Fibroblast of mammary gland (primary cell): Measurements from ENCODE around the gene KCNC3.

Source experiments
- DNase-seq: peaks from one replicate; pipeline ENCODE4 v3.0.0-alpha.2; 2010; ENCODE audit warnings: low read depth
- H3K4me3 ChIP-seq: 2 replicates; pipeline ENCODE4 v1.5.1; 2011; ENCODE audit warnings: low read depth, mild to moderate bottlenecking, low read length, moderate library complexity; ENCODE audit not compliant: control insufficient read depth
- TF ChIP-seq, protein P1 (sequence below): conservative IDR thresholded peaks from 2 replicates; pipeline ENCODE4 v1.5.1; 2011; ENCODE audit warnings: low read depth, low read length, inconsistent platforms; ENCODE audit not compliant: control insufficient read depth, insufficient read depth

The KCNC3 gene

DNA sequence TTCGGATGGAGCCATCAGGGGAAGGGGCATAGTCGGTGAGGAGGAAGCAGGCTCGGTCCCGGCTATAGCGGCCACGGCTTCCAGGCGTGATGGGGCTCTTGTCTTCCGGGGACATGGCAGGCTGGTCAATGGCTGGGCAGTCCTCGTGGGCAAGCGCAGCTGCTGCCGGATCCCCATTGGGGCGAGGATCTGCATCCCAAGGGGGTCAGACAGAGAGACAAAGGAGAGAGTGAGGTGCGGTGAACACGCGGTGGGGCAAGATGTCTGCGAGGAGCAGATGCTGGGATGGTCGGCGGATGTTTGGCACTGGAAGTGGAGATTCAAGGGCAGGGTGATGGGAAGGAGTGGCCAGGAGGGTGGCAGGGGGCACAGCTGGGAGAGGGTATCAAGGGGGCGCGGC, 8.6 kb downstream of the KCNC3 start:
- TF ChIP-seq, protein P1, sequence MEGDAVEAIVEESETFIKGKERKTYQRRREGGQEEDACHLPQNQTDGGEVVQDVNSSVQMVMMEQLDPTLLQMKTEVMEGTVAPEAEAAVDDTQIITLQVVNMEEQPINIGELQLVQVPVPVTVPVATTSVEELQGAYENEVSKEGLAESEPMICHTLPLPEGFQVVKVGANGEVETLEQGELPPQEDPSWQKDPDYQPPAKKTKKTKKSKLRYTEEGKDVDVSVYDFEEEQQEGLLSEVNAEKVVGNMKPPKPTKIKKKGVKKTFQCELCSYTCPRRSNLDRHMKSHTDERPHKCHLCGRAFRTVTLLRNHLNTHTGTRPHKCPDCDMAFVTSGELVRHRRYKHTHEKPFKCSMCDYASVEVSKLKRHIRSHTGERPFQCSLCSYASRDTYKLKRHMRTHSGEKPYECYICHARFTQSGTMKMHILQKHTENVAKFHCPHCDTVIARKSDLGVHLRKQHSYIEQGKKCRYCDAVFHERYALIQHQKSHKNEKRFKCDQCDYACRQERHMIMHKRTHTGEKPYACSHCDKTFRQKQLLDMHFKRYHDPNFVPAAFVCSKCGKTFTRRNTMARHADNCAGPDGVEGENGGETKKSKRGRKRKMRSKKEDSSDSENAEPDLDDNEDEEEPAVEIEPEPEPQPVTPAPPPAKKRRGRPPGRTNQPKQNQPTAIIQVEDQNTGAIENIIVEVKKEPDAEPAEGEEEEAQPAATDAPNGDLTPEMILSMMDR, result no peak
- no peak overlapping the region for H3K4me3 ChIP-seq
- no peak for DNase-seq

DNA sequence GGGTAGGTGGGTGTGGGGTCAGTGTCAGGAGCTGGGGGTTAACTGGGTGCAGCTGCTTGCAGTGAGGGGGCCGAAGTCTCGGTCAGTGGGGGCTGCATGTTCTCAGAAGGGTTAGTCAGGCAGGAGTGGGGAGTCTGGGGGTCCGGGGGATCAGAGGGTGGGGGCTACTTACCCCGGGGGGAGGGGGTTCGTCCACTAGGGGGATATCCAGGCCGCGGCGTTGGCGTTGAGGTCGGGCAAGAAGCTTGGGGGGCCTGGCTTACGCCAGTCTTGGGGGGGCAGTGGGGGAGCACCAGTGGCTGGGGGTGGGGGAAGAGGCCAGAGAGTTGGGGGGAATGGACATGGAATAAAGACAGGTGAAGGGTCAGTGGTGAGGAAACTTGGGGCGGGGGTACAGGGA, 9.1 kb downstream of the KCNC3 start:
- DNase-seq, result no peak
- H3K4me3 ChIP-seq, result no peak overlapping the region
- TF ChIP-seq, protein P1, result no peak

DNA sequence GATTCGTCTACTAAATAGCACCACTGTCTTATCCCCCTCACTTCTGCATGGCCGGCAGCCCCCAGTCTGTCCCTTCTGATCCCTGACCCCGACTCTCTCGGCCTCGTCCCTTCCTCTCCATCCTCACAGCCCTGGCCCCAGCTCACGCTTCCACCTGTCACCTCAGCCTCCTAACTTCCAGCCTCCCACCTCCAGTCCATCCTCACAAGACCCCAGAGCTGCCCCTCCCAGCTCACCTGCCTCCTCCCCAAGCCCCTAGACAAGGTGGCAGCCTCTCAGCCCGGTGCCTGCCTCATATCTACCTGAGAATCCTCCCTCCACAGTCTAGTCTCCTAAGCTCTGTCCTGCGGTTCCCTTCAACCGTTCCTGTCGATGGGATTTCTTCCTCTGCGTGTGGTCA, 10.0 kb downstream of the KCNC3 start:
- H3K4me3 ChIP-seq, result no peak overlapping the region
- TF ChIP-seq, protein P1, result no peak
- no peak for DNase-seq

- TF ChIP-seq, protein P1, result no peak
Measured at GRCh38 chr19:50318438-50318837, 10.7 kb downstream of the KCNC3 start.

GRCh38 chr19:50317115-50317514, 12.1 kb downstream of the KCNC3 start:
- TF ChIP-seq, protein P1, result no peak
- H3K4me3 ChIP-seq, result no peak overlapping the region
- no peak for DNase-seq

More at GRCh38 chr19:50318438-50318837, 10.7 kb downstream of the KCNC3 start:
- H3K4me3 ChIP-seq, result no peak overlapping the region
- no peak for DNase-seq

- DNase-seq, result no peak
- H3K4me3 ChIP-seq, result no peak overlapping the region
- TF ChIP-seq, protein P1, result no peak
Measured at GRCh38 chr19:50315773-50316448, 13.3 kb downstream of the KCNC3 start.
